Central memory CD8-positive, alpha-beta T cell (primary cell): Measurements from ENCODE around the gene MAN1A1.

ENCODE experiments used
- ATAC-seq: fragments of 150-1000 bp; cut with Tn5 transposase; replicated peaks from 2 replicates; pipeline ENCODE4 v1.10.0; 2022; ENCODE audit warnings: mild to moderate bottlenecking, moderate FRiP score, moderate number of reproducible peaks; ENCODE audit not compliant: poor library complexity, severe bottlenecking; ENCODE audit errors: extremely low read depth
- DNase-seq, 2 donors: peaks; one replicate each; pipeline ENCODE4 v3.0.0; 2021; ENCODE audit warnings: low spot score in 2 of 2
- H3K27ac Mint-ChIP-seq: one replicate; pipeline ENCODE4 v1.8.0; 2022; ENCODE audit warnings: low read depth, mild to moderate bottlenecking, moderate library complexity, mixed read lengths
- H3K27me3 Mint-ChIP-seq: one replicate; pipeline ENCODE4 v1.8.0; 2022; ENCODE audit warnings: mixed read lengths
- H3K36me3 Mint-ChIP-seq: one replicate; pipeline ENCODE4 v1.8.0; 2022; ENCODE audit warnings: mild to moderate bottlenecking, moderate library complexity, mixed read lengths; ENCODE audit not compliant: insufficient read depth
- H3K4me1 Mint-ChIP-seq: one replicate; pipeline ENCODE4 v1.8.0; 2022; ENCODE audit warnings: mixed read lengths
- H3K4me3 Mint-ChIP-seq: one replicate; pipeline ENCODE4 v1.8.0; 2022; ENCODE audit warnings: mild to moderate bottlenecking, moderate library complexity, mixed read lengths
- H3K9me3 Mint-ChIP-seq: one replicate; pipeline ENCODE4 v1.8.0; 2022; ENCODE audit warnings: mixed read lengths

The MAN1A1 gene

DNA sequence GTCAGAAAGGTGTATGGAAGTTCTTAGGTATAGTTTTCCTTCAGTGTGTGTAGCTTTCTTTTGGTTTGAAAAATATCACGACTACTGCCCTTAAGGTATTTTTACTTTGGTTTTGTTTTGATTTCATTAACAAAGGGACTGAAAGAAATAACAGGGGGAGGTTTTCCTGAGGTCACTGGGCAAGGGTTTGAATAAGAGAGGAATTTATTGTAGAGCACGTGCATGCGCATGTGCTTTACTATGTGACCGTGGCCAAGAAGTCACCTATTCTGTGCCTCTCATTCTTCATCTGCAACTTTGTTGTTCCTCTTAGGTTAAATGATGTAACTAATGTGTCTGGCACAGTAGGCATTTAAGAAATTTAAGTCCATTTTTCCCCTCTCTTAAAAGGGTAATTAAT, 4.1 kb upstream of the MAN1A1 start:
- ATAC-seq (no peak), DNase-seq (no peak)
- Mint-ChIP-seq H3K27me3 (no peaks in the 10 kb centered on the region), H3K4me1 (peaks cover 14% of the 10 kb centered on the region), H3K9me3 (no peaks in the 10 kb centered on the region), H3K36me3 (peaks cover 11% of the 10 kb centered on the region), H3K4me3 (no peak overlapping the region), H3K27ac (no peak overlapping the region)

- no peak for ATAC-seq
- peaks cover 15% of the 10 kb centered on the region for H3K36me3 Mint-ChIP-seq
- H3K9me3 Mint-ChIP-seq: no peaks in the 10 kb centered on the region
- no peak for DNase-seq
- peaks cover 25% of the 10 kb centered on the region for H3K4me1 Mint-ChIP-seq
- H3K27ac Mint-ChIP-seq: no peak overlapping the region
- H3K4me3 Mint-ChIP-seq: no peak overlapping the region
- H3K27me3 Mint-ChIP-seq: no peaks in the 10 kb centered on the region
Observed at GRCh38 chr6:119352001-119352400, 2.4 kb upstream of the MAN1A1 start.

DNA sequence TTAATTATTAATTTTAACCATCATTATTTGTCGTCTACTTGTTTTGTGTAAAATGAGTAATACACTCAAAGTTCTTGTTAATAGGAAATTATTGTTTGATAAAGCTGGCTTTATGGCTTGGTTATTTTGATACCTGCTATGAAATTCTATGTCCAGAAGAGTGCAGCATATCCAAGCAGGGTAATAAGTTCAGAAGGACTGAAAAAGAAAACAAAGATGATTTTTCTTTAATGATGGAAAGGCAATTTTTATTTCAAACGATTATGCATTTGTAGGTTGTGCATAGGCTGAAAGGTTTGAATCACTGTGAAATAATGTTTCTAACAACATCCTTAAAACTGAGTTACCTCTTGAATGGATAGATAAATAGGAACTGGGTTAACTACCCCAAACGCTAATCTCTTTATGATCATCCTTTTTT, 1.4 kb upstream of the MAN1A1 start:
- H3K27ac Mint-ChIP-seq: peak overlapping the region; percentile 87
- no peaks in the 10 kb centered on the region for H3K9me3 Mint-ChIP-seq
- H3K4me1 Mint-ChIP-seq: peaks cover 35% of the 10 kb centered on the region
- H3K4me3 Mint-ChIP-seq: peak overlapping the region; percentile 85
- no peak for ATAC-seq
- no peak for DNase-seq
- H3K36me3 Mint-ChIP-seq: peaks cover 15% of the 10 kb centered on the region
- no peaks in the 10 kb centered on the region for H3K27me3 Mint-ChIP-seq

GRCh38 chr6:119350202-119350951, 816 bp upstream of the MAN1A1 start:
- Mint-ChIP-seq H3K4me1 (peaks cover 41% of the 10 kb centered on the region), H3K9me3 (no peaks in the 10 kb centered on the region), H3K27me3 (no peaks in the 10 kb centered on the region), H3K36me3 (peaks cover 14% of the 10 kb centered on the region), H3K27ac (peak overlapping the region; percentile 87), H3K4me3 (peak overlapping the region; percentile 85)
- ATAC-seq (peak; percentile 25), DNase-seq (peak in 1 of 2 donors; percentile 44)

- DNase-seq (peak; percentile 14 to 20), ATAC-seq (peak; percentile 8)
- no peaks in the 10 kb centered on the region for H3K27me3 Mint-ChIP-seq
- peaks cover 13% of the 10 kb centered on the region for H3K36me3 Mint-ChIP-seq
- no peaks in the 10 kb centered on the region for H3K9me3 Mint-ChIP-seq
- H3K27ac Mint-ChIP-seq: peak overlapping the region; percentile 92
- peaks cover 52% of the 10 kb centered on the region for H3K4me1 Mint-ChIP-seq
- peak overlapping the region; percentile 85 for H3K4me3 Mint-ChIP-seq
Observed at GRCh38 chr6:119348748-119349360, 707 bp downstream of the MAN1A1 start.

DNA sequence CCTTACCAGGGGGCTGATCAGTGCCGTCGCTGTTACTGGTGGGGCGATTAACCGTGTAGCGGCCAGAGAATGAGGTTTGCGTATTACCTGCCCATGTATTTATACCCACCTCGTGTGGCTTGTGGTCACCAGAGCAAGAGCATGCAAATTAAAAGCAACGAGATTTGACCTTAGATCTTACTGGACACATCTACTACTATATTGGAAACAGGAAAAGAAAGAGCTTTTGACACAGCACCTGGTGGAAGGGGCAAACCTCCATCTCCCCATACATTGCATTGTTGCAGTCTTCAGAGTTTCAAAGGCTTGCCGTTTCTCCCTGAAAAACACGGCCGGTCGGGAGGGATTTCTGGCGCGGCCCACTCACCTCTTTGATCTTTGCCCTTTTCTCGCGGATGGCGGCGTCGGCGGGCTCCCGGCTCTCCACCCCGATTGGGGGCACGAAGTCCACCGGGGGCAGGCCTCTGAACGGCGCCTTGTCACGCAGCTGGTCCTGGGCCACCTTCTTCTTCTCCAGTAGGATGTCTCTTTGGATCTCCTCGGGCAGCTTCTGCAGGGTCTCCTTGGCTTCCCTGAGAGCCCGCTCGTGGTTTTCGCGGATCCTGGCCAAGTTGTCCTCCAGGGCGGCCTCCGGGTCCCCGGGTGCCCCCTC, 1.3 kb downstream of the MAN1A1 start:
- no peaks in the 10 kb centered on the region for H3K27me3 Mint-ChIP-seq
- peaks cover 13% of the 10 kb centered on the region for H3K36me3 Mint-ChIP-seq
- peak overlapping the region; percentile 92 for H3K27ac Mint-ChIP-seq
- DNase-seq (peak in 1 of 2 donors; percentile 13), ATAC-seq (no peak)
- H3K4me1 Mint-ChIP-seq: peaks cover 52% of the 10 kb centered on the region
- H3K4me3 Mint-ChIP-seq: peak overlapping the region; percentile 85
- H3K9me3 Mint-ChIP-seq: no peaks in the 10 kb centered on the region

- DNase-seq: no peak
- Mint-ChIP-seq H3K9me3 (no peaks in the 10 kb centered on the region), H3K4me3 (peak overlapping the region; percentile 85), H3K27me3 (no peaks in the 10 kb centered on the region), H3K4me1 (peaks cover 58% of the 10 kb centered on the region), H3K36me3 (peaks cover 13% of the 10 kb centered on the region), H3K27ac (peak overlapping the region; percentile 92)
- ATAC-seq: no peak
Observed at GRCh38 chr6:119347466-119348095, 2.0 kb downstream of the MAN1A1 start.

- Mint-ChIP-seq H3K4me3 (peak overlapping the region; percentile 85), H3K9me3 (no peaks in the 10 kb centered on the region), H3K36me3 (peaks cover 13% of the 10 kb centered on the region), H3K4me1 (peaks cover 63% of the 10 kb centered on the region), H3K27ac (peak overlapping the region; percentile 92), H3K27me3 (no peaks in the 10 kb centered on the region)
- ATAC-seq (no peak), DNase-seq (no peak)
Observed at GRCh38 chr6:119346936-119347335, 2.6 kb downstream of the MAN1A1 start.

DNA sequence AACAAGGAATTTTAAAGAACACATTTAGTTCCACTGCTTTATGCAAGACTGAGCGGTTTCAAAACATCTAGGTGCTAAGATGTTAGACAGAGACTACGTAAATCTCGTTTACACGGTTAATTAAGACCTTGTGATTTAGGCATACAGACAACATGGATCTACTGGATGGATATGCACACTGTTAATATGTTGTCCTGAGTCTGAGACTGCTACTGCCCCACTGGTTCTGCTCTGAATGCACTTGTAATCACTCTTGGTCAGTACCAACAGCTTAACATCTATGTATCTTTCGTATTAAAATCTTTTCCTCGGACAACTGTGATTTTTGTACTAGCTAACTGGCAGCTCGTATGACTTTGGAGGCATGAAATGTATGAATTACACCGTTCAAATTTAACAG, 3.1 kb downstream of the MAN1A1 start:
- Mint-ChIP-seq H3K4me1 (peaks cover 63% of the 10 kb centered on the region), H3K27ac (no peak overlapping the region), H3K27me3 (no peaks in the 10 kb centered on the region), H3K36me3 (peaks cover 13% of the 10 kb centered on the region), H3K9me3 (no peaks in the 10 kb centered on the region), H3K4me3 (peak overlapping the region; percentile 85)
- DNase-seq (no peak), ATAC-seq (no peak)

GRCh38 chr6:119345114-119345513, 4.4 kb downstream of the MAN1A1 start:
- H3K27me3 Mint-ChIP-seq: no peaks in the 10 kb centered on the region
- peaks cover 69% of the 10 kb centered on the region for H3K4me1 Mint-ChIP-seq
- DNase-seq: no peak
- H3K9me3 Mint-ChIP-seq: no peaks in the 10 kb centered on the region
- H3K27ac Mint-ChIP-seq: peak overlapping the region; percentile 54
- ATAC-seq: no peak
- peaks cover 9% of the 10 kb centered on the region for H3K36me3 Mint-ChIP-seq
- H3K4me3 Mint-ChIP-seq: peak overlapping the region; percentile 23

DNA sequence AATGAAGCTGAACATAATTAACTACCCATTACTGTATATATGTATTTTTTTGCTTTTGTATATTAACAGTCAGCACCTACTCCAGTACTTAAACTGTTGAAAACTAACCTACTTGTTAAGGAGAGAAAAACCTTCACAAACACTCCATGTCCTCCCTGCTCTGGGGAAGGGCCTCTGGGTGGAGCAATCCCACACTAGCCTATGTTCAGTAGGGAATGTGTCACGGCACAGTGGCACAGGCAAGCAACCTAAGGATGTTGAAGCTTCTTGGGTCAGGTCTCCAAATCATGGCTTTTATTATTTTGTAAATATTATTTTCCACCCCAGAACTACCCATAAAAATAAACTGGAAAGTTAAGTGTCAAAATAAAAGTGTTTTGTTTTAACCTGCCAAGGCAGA, 5.3 kb downstream of the MAN1A1 start:
- Mint-ChIP-seq H3K27ac (peak overlapping the region; percentile 20), H3K36me3 (peaks cover 6% of the 10 kb centered on the region), H3K4me1 (peaks cover 73% of the 10 kb centered on the region), H3K4me3 (no peak overlapping the region), H3K9me3 (no peaks in the 10 kb centered on the region), H3K27me3 (no peaks in the 10 kb centered on the region)
- DNase-seq (no peak), ATAC-seq (no peak)

DNA sequence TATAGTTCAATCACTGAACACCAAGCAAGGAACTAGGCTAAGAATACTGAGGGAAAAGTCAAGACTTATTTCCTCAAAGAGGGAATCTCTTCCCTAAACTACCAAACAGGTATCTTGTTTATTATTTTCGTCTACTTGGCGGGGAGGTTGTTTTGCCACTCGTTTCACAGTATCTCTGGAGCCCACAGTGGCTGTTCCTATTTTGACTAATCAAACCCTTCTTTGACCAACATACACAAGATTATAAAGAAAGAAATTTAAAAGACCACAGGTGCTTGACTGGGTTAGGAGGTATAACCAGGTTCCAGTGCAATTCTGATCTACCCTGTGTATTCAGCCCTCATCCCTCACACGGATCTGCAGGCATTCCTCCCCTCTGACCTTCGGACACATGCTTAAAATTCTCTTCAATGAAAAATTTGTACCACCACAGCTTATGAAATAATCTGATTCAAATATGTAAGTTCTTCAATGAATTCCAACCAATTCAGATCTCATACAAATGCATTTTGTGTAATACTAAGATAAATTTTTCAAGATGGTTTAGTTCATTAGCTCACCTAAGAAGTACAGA, 5.9 kb downstream of the MAN1A1 start:
- DNase-seq: no peak
- no peak for ATAC-seq
- Mint-ChIP-seq H3K9me3 (no peaks in the 10 kb centered on the region), H3K27ac (peak overlapping the region; percentile 20), H3K4me3 (no peak overlapping the region), H3K4me1 (peaks cover 80% of the 10 kb centered on the region), H3K36me3 (peaks cover 6% of the 10 kb centered on the region), H3K27me3 (no peaks in the 10 kb centered on the region)
